Measurements from ENCODE around the gene MMD2. TPM values are rescaled to one million over a fixed set of nuclear protein-coding genes. Genes with fewer than 3 reads are reported as not detected.

Gene MMD2
- total RNA-seq, 1 experiment from 2014 or later: not detected

DNA sequence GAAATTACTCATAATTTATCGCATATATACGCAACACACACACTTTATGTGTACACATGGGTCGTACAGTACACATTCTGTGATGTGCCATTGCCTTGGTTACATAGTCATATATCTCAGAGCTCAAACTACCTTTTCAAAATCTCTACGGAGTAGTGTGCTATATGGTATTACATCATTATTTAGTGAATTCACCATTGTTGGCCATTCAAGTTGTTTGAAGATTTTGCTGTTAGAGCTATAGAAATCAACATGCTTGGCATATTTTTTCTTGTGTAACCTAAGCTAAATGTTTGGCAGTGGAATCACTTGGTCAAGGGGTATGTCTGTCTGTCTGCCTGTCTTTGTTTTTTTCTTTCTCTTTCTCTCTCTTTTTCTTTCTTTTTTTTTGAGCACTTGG is 42.0 kb upstream of the MMD2 start:
- no peaks in the 10 kb centered on the region for H3K9me2 ChIP-seq (replicated peaks; ENCODE audit: low read length)
- ChIA-PET POLR2A (ENCODE audit: unreplicated experiment) (no interaction called here), CTCF (no interaction called here)
- ATAC-seq (no peak), DNase-seq (no peak)
- no peaks in the 10 kb centered on the region for H4K20me1 ChIP-seq (ENCODE audit: low read length)
- H3K4me3 ChIP-seq (ENCODE audit: low read length): no peak overlapping the region
- H3K27me3 ChIP-seq (ENCODE audit: low read length): no peaks in the 10 kb centered on the region
- TF ChIP-seq EZH2phosphoT487 (IDR thresholded peaks at IDR 0.05; ENCODE audit: borderline replicate concordance, low read length) (no peak), EZH2 (IDR thresholded peaks at IDR 0.05; ENCODE audit: low read length, unreplicated experiment) (no peak)
- TF ChIP-seq, protein P1, sequence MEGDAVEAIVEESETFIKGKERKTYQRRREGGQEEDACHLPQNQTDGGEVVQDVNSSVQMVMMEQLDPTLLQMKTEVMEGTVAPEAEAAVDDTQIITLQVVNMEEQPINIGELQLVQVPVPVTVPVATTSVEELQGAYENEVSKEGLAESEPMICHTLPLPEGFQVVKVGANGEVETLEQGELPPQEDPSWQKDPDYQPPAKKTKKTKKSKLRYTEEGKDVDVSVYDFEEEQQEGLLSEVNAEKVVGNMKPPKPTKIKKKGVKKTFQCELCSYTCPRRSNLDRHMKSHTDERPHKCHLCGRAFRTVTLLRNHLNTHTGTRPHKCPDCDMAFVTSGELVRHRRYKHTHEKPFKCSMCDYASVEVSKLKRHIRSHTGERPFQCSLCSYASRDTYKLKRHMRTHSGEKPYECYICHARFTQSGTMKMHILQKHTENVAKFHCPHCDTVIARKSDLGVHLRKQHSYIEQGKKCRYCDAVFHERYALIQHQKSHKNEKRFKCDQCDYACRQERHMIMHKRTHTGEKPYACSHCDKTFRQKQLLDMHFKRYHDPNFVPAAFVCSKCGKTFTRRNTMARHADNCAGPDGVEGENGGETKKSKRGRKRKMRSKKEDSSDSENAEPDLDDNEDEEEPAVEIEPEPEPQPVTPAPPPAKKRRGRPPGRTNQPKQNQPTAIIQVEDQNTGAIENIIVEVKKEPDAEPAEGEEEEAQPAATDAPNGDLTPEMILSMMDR (conservative IDR thresholded peaks at IDR 0.05; ENCODE audit: low read depth, low read length): no peak
- no peak overlapping the region for H3K27ac ChIP-seq (ENCODE audit: low read length)
- intact Hi-C loops (cut with micrococcal nuclease): no loop called here
- no peaks in the 10 kb centered on the region for H3K9me3 ChIP-seq (ENCODE audit: low read length)
- no peaks in the 10 kb centered on the region for H3F3A ChIP-seq (ENCODE audit: low read length, unreplicated experiment)
- H3K4me1 ChIP-seq (ENCODE audit: insufficient read depth, low read length): no peaks in the 10 kb centered on the region
- H3K4me2 ChIP-seq (ENCODE audit: low read length): no peak overlapping the region
- no TSS peak for BruUV-seq (replicated peaks)
- no peaks in the 10 kb centered on the region for H3K36me3 ChIP-seq (ENCODE audit: low read depth, low read length)
- H3K9ac ChIP-seq (ENCODE audit: low read length): no peak overlapping the region
- no peaks in the 10 kb centered on the region for H3K79me2 ChIP-seq (ENCODE audit: low read length)
- no peak overlapping the region for H2AFZ ChIP-seq (ENCODE audit: low read length)

DNA sequence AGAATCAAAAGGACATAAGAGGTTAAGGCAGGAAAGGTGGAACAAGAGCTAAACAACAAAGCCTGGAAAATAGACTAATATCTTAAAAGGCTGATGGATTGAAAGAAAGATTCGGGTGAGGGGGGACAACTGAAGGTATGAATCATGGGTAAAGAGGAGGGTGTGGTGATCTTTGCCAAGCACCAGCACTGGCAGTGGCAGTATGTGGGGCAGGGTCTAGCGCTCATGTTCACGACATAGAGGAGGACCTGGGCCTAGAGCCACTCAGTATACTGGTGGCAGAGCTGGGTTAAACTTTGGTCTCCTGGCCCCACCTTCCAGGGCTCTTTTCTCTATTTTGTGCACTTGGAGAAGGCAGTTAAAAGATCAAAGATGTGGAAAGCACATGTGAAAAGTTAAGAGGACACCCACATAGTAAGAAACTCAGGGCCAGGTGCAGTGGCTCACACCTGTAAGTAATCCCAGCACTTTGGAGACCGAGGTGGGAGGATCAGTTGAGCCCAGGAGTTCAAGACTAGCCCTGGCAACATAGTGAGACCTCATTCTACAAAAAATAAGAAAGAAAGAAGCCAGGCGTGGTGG is 40.5 kb upstream of the MMD2 start:
- BruUV-seq (replicated peaks): TSS peak; percentile 17
- no peaks in the 10 kb centered on the region for H3K9me2 ChIP-seq (replicated peaks; ENCODE audit: low read length)
- H3K27me3 ChIP-seq (ENCODE audit: low read length): no peaks in the 10 kb centered on the region
- H3K4me2 ChIP-seq (ENCODE audit: low read length): no peak overlapping the region
- H2AFZ ChIP-seq (ENCODE audit: low read length): no peak overlapping the region
- DNase-seq: no peak
- CTCF ChIA-PET: no interaction called here
- H3K79me2 ChIP-seq (ENCODE audit: low read length): no peaks in the 10 kb centered on the region
- no peak overlapping the region for H3K9ac ChIP-seq (ENCODE audit: low read length)
- TF ChIP-seq, protein P1 (conservative IDR thresholded peaks at IDR 0.05; ENCODE audit: low read depth, low read length): no peak
- TF ChIP-seq EZH2 (IDR thresholded peaks at IDR 0.05; ENCODE audit: low read length, unreplicated experiment) (no peak), EZH2phosphoT487 (IDR thresholded peaks at IDR 0.05; ENCODE audit: borderline replicate concordance, low read length) (no peak)
- no peaks in the 10 kb centered on the region for H3K4me1 ChIP-seq (ENCODE audit: insufficient read depth, low read length)
- H3K4me3 ChIP-seq (ENCODE audit: low read length): no peak overlapping the region
- H3K9me3 ChIP-seq (ENCODE audit: low read length): no peaks in the 10 kb centered on the region
- no peak for ATAC-seq
- intact Hi-C loops (cut with micrococcal nuclease): no loop called here
- no peaks in the 10 kb centered on the region for H4K20me1 ChIP-seq (ENCODE audit: low read length)
- no peak overlapping the region for H3K27ac ChIP-seq (ENCODE audit: low read length)
- POLR2A ChIA-PET (ENCODE audit: unreplicated experiment): no interaction called here
- no peaks in the 10 kb centered on the region for H3F3A ChIP-seq (ENCODE audit: low read length, unreplicated experiment)
- H3K36me3 ChIP-seq (ENCODE audit: low read depth, low read length): peaks cover 3% of the 10 kb centered on the region; the same call in 1 of the 2 replicates

DNA sequence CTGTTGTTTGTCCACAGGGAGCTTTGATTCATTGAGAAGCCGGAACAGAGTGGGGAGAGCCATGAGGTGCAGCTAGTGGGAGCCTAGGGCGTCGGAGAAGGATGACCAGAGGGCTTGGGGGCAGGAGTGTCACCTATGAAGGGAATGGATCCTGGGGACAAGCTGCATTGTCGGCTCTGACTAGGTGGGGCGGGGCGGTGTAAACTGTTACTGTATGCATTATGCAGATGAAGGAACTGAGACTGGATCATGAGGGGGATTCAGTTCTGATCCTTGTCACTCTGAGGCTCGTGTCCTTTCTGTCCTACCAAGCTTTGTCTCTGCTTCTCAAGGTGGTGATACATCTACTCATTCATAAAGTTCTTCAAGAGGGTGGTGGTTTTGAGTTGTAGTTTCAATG is 39.9 kb upstream of the MMD2 start:
- intact Hi-C loops (cut with micrococcal nuclease): no loop called here
- no peak for DNase-seq
- Histone ChIP-seq H2AFZ (ENCODE audit: low read length) (no peak overlapping the region), H4K20me1 (ENCODE audit: low read length) (no peaks in the 10 kb centered on the region), H3K4me1 (ENCODE audit: insufficient read depth, low read length) (no peaks in the 10 kb centered on the region), H3K4me3 (ENCODE audit: low read length) (no peak overlapping the region), H3K27me3 (ENCODE audit: low read length) (no peaks in the 10 kb centered on the region), H3K9ac (ENCODE audit: low read length) (no peak overlapping the region), H3F3A (ENCODE audit: low read length, unreplicated experiment) (no peaks in the 10 kb centered on the region), H3K79me2 (ENCODE audit: low read length) (no peaks in the 10 kb centered on the region), H3K27ac (ENCODE audit: low read length) (no peak overlapping the region), H3K9me3 (ENCODE audit: low read length) (no peaks in the 10 kb centered on the region), H3K9me2 (replicated peaks; ENCODE audit: low read length) (no peaks in the 10 kb centered on the region), H3K36me3 (ENCODE audit: low read depth, low read length) (peaks cover 3% of the 10 kb centered on the region; the same call in 1 of the 2 replicates), H3K4me2 (ENCODE audit: low read length) (no peak overlapping the region)
- TF ChIP-seq EZH2phosphoT487 (IDR thresholded peaks at IDR 0.05; ENCODE audit: borderline replicate concordance, low read length) (no peak), EZH2 (IDR thresholded peaks at IDR 0.05; ENCODE audit: low read length, unreplicated experiment) (no peak)
- TF ChIP-seq, protein P1 (conservative IDR thresholded peaks at IDR 0.05; ENCODE audit: low read depth, low read length): no peak
- BruUV-seq (replicated peaks): no TSS peak
- no peak for ATAC-seq
- ChIA-PET POLR2A (ENCODE audit: unreplicated experiment) (no interaction called here), CTCF (no interaction called here)
